Measurements from ENCODE around the gene PCP2.

DNA sequence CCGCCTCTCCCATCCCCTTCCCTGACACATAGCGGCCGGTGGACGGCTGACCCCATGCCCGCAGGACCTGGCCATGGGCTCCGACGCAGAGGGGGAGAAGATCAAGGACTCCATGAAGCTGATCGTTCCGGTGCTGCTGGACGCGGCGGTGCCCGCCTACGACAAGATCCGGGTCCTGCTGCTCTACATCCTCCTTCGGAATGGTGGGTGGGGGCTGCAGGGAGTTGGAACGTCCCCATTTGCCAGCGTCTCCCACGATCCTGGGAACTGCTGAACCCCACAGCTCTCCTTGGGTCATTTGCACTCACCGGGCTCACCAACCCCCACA is 11.0 kb upstream of the PCP2 start:
- TF ChIP-seq, protein P1, sequence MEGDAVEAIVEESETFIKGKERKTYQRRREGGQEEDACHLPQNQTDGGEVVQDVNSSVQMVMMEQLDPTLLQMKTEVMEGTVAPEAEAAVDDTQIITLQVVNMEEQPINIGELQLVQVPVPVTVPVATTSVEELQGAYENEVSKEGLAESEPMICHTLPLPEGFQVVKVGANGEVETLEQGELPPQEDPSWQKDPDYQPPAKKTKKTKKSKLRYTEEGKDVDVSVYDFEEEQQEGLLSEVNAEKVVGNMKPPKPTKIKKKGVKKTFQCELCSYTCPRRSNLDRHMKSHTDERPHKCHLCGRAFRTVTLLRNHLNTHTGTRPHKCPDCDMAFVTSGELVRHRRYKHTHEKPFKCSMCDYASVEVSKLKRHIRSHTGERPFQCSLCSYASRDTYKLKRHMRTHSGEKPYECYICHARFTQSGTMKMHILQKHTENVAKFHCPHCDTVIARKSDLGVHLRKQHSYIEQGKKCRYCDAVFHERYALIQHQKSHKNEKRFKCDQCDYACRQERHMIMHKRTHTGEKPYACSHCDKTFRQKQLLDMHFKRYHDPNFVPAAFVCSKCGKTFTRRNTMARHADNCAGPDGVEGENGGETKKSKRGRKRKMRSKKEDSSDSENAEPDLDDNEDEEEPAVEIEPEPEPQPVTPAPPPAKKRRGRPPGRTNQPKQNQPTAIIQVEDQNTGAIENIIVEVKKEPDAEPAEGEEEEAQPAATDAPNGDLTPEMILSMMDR (IDR thresholded peaks at IDR 0.05) = no peak
- no peak for TF ChIP-seq EZH2 (IDR thresholded peaks at IDR 0.05)
